Testis (tissue), 2 donors: ENCODE measurements around the gene GINS2.

Source experiments
- CTCF ChIP-seq, 3 experiments: fragments of 450-650 bp in 2 of 3; fragments of 200-600 bp in 1 of 3; sonication (generic) in 1 of 3; IDR thresholded peaks; one replicate each; pipeline ENCODE4 v1.5.1; 2016 to 2019; ENCODE audit warnings: antibody characterized with exemption in 3 of 3, mild to moderate bottlenecking in 2 of 3, moderate library complexity in 1 of 3
- POLR2A ChIP-seq: fragments of 450-650 bp; IDR thresholded peaks from one replicate; pipeline ENCODE4 v1.6.1; 2017; ENCODE audit warnings: antibody characterized with exemption, mild to moderate bottlenecking, moderate library complexity

DNA sequence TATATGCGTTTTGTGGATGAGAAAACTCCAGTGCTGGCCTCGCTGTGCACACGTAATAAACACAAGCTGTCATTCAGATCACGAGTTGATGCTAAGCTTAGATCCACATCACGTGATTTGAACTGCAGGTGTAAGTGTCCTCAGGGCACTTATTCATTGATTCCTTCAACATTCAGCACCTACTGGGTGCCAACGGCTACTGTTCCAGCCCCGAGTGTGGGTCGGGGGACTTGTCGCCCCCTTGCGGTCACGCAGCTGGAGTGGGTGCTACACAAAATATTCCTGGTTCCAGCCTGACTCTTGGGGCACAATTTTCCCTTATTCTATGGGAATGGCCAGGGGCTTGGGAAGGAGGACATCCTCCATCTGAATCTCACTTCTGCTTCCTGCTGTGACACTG, 29.9 kb upstream of the GINS2 start:
- TF ChIP-seq CTCF (IDR thresholded peaks at IDR 0.05): peak in 2 of 3 experiments; percentile 27 to 35
- no peak for TF ChIP-seq POLR2A
